K562 (cell line): ENCODE data around the gene NPEPL1. TPM values are rescaled to one million over a fixed set of nuclear protein-coding genes. Genes with fewer than 3 reads are reported as not detected.

ENCODE experiments used
- CBFA2T3 ChIP-seq: fragments of 450-650 bp; IDR thresholded peaks from 2 replicates; pipeline ENCODE4 v1.6.1; 2017
- ELF4 ChIP-seq: fragments of 450-650 bp; formaldehyde crosslinking; IDR thresholded peaks from 2 replicates; pipeline ENCODE4 v1.4.0; 2022; ENCODE audit warnings: missing genetic modification characterization
- SMAD4 ChIP-seq: fragments of 250-450 bp; sonication (Bioruptor Pico); conservative IDR thresholded peaks from 2 replicates; pipeline ENCODE4 v1.8.0; 2021; ENCODE audit warnings: inconsistent platforms, mild to moderate bottlenecking, moderate library complexity
- SMARCA4 ChIP-seq: fragments of 450-650 bp; IDR thresholded peaks from 2 replicates; pipeline ENCODE4 v1.6.1; 2016
- TOE1 ChIP-seq, 2 experiments: fragments of 450-650 bp in 1 of 2; sonication (generic) in 1 of 2; formaldehyde crosslinking in 1 of 2; IDR thresholded peaks; 2 replicates each; pipeline versions ENCODE4 v1.7.1 to v1.8.0; 2016 to 2022; ENCODE audit warnings: borderline replicate concordance in 2 of 2, mild to moderate bottlenecking in 2 of 2, antibody characterized with exemption in 1 of 2, inconsistent platforms in 1 of 2, low read depth in 1 of 2, missing genetic modification reagents in 1 of 2, moderate library complexity in 1 of 2
- ZNF707 ChIP-seq: fragments of 250-450 bp; sonication (Bioruptor Pico); conservative IDR thresholded peaks from 2 replicates; pipeline ENCODE4 v1.8.0; 2022; ENCODE audit warnings: inconsistent platforms, mild to moderate bottlenecking, moderate library complexity
- polyA plus RNA-seq, 8 experiments: library from polyadenylated mRNA; depleted of rRNA in 4 of 8; stranded (reverse) in 5 of 8; unstranded in 3 of 8; fragments of >200 nt; fragmentation: Nextera tagmentation in 2 of 8; fragmentation: Illumina TruSeq in 1 of 8; extraction: Ambion mirVana in 2 of 8; extraction: Trizol in 1 of 8; gene quantifications; 2 replicates each; pipeline versions ENCODE4 v1.2.1 to v1.2.3, GENCODE V29; 2011 to 2014; ENCODE audit warnings: inconsistent platforms in 1 of 8, missing spikeins in 1 of 8
- total RNA-seq, 7 experiments: library from RNA; depleted of rRNA in 6 of 7; stranded (reverse); fragments of >200 nt in 6 of 7; fragmentation: Illumina TruSeq in 2 of 7; extraction: Trizol in 2 of 7; gene quantifications; 2 replicates each; pipeline versions ENCODE4 v1.2.1 to v1.2.3, GENCODE V29; 2011 to 2021; ENCODE audit warnings: low replicate concordance in 1 of 7
- TF ChIP-seq, protein P1 (sequence below), 2 experiments: fragments of 150-350 bp in 1 of 2; IDR thresholded peaks; 2 replicates each; pipeline ENCODE4 v1.6.1; 2012 to 2016; ENCODE audit warnings: low read depth in 2 of 2, low read length in 2 of 2, mild to moderate bottlenecking in 1 of 2, moderate library complexity in 1 of 2
- TF ChIP-seq, protein P2 (sequence below): sonication (generic); formaldehyde crosslinking; IDR thresholded peaks from 2 replicates; pipeline ENCODE4 v1.8.0; 2022; ENCODE audit warnings: mild to moderate bottlenecking, missing genetic modification reagents

The NPEPL1 gene
- total and polyA plus RNA-seq, 9 of the 15 experiments (the other 6 are each of a cell fraction or from before 2014, with no cell fraction given) = 0.04 to 5.6 (median 0.94) TPM

DNA sequence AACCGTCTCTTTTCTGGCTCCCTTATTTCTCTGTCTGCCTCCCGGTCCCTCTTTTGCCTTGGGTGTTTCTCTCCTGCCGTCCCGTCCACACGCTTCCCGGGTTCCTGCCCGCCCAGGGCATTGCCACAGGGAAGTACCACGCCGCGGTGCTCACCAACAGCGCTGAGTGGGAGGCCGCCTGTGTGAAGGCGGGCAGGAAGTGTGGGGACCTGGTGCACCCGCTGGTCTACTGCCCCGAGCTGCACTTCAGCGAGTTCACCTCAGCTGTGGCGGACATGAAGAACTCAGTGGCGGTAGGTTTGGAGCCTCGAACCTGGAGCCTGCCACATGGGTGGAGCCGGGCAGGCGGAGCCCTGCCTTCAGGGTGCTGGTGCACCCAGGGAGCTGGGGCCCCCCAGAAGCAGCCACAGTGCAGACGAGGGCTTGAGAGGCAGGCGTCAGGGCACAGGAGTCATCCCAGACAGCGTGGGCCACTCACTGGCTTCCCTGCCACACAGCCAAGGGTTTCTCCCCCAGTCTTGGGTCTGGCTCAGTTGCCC lies 21.3 kb downstream of the NPEPL1 start (continued):
- TF ChIP-seq TOE1 (IDR thresholded peaks at IDR 0.05; ENCODE audit: borderline replicate concordance) (no peak), TOE1 (CRISPR knock-in tag; IDR thresholded peaks at IDR 0.05; ENCODE audit: borderline replicate concordance, low read depth) (no peak), ZNF707 (CRISPR knock-in tag) (no peak), CBFA2T3 (no peak), ELF4 (CRISPR knock-in tag) (no peak), SMARCA4 (no peak), SMAD4 (no peak)
- TF ChIP-seq, protein P1, sequence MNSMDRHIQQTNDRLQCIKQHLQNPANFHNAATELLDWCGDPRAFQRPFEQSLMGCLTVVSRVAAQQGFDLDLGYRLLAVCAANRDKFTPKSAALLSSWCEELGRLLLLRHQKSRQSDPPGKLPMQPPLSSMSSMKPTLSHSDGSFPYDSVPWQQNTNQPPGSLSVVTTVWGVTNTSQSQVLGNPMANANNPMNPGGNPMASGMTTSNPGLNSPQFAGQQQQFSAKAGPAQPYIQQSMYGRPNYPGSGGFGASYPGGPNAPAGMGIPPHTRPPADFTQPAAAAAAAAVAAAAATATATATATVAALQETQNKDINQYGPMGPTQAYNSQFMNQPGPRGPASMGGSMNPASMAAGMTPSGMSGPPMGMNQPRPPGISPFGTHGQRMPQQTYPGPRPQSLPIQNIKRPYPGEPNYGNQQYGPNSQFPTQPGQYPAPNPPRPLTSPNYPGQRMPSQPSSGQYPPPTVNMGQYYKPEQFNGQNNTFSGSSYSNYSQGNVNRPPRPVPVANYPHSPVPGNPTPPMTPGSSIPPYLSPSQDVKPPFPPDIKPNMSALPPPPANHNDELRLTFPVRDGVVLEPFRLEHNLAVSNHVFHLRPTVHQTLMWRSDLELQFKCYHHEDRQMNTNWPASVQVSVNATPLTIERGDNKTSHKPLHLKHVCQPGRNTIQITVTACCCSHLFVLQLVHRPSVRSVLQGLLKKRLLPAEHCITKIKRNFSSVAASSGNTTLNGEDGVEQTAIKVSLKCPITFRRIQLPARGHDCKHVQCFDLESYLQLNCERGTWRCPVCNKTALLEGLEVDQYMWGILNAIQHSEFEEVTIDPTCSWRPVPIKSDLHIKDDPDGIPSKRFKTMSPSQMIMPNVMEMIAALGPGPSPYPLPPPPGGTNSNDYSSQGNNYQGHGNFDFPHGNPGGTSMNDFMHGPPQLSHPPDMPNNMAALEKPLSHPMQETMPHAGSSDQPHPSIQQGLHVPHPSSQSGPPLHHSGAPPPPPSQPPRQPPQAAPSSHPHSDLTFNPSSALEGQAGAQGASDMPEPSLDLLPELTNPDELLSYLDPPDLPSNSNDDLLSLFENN (IDR thresholded peaks at IDR 0.05; ENCODE audit: low read depth in 2 of 2, low read length in 2 of 2) = no peak
- TF ChIP-seq, protein P2, sequence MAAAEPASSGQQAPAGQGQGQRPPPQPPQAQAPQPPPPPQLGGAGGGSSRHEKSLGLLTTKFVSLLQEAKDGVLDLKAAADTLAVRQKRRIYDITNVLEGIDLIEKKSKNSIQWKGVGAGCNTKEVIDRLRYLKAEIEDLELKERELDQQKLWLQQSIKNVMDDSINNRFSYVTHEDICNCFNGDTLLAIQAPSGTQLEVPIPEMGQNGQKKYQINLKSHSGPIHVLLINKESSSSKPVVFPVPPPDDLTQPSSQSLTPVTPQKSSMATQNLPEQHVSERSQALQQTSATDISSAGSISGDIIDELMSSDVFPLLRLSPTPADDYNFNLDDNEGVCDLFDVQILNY (CRISPR knock-in tag) = no peak
- TF ChIP-seq, all 486 proteins: peak for 0
